Urinary bladder (tissue), 4 donors: ENCODE results near the gene CIROP. TPM values are rescaled to one million over a fixed set of nuclear protein-coding genes. Genes with fewer than 3 reads are reported as not detected.
A peak's percentile ranks its signal among the peaks of the same experiment; 100 is the strongest.

Experiments
- DNase-seq: peaks from one replicate; pipeline ENCODE4 v3.0.0-alpha.2; 2015; ENCODE audit errors: extremely low spot score
- H3K27ac ChIP-seq: one replicate; pipeline ENCODE4 v1.5.1; 2013; ENCODE audit warnings: low read depth, mild to moderate bottlenecking, moderate library complexity
- H3K36me3 ChIP-seq: one replicate; pipeline ENCODE4 v1.6.1; 2013; ENCODE audit warnings: mild to moderate bottlenecking, moderate library complexity; ENCODE audit not compliant: insufficient read depth
- H3K4me1 ChIP-seq: one replicate; pipeline ENCODE4 v1.6.1; 2013; ENCODE audit warnings: mild to moderate bottlenecking, moderate library complexity; ENCODE audit not compliant: insufficient read depth
- H3K4me3 ChIP-seq: one replicate; pipeline ENCODE4 v1.5.1; 2013; ENCODE audit warnings: low read depth, low read length
- WGBS: extraction: QIAGEN DNeasy Blood & Tissue Kit; methylation state at CpG from one replicate; pipeline ENCODE4 v1.1.7; 2013; 5-methylcytosine and 5-hydroxymethylcytosine counted together
- polyA plus RNA-seq: library from polyadenylated mRNA; stranded (reverse); fragments of 200-250 nt; gene quantifications from one replicate; pipeline ENCODE4 v1.2.3, GENCODE V29; 2013
- total RNA-seq: library from RNA; depleted of rRNA; stranded (reverse); fragments of >200 nt; gene quantifications from one replicate; pipeline ENCODE4 v1.2.3, GENCODE V29; 2014
- donor health status: healthy with polysubstance abuse.
- donor health status: healthy.

CIROP gene
- total and polyA plus RNA-seq, 2 donors: not detected

DNA sequence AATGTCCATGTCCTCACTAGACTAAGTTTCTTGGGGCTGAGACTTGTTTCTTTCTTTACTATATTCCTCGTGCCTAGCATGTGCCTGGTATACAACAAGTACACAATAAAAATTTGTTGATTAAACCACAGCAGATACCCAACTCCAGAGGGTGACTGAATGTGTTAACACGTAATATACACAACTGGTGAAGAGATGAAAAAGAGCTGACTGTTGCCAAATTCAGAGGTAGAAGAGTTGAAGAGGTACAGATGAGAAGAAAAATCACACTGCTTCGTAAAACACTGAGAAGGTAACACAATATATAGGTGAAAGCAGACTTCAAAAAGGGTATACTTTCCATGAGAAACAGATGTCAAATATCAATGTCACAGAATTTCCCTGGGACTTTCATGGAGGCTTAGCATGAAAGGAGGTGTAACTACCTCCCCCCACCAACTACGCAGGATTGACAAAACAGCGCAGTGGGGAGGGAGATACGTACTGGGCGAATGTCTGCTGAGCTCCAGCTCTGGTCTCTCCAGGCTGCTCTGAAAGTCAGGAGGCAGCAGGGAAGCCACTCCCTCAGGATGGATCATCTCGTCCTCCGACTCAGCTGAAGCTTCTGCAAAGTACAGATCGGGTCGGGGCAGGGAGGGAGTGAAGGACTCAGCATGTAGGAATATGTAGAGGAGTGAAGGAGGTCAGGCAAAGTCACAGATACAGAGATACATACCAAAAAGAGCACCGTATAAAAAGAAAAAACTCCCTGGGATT is 15.1 kb downstream of the CIROP start:
- WGBS: 89% methylated on average over 12 of the region's 12 CpGs
- Histone ChIP-seq H3K4me1 (no peaks in the 10 kb centered on the region), H3K4me3 (no peak overlapping the region), H3K27ac (no peak overlapping the region), H3K36me3 (peaks cover 10% of the 10 kb centered on the region)
- DNase-seq: no peak

DNA sequence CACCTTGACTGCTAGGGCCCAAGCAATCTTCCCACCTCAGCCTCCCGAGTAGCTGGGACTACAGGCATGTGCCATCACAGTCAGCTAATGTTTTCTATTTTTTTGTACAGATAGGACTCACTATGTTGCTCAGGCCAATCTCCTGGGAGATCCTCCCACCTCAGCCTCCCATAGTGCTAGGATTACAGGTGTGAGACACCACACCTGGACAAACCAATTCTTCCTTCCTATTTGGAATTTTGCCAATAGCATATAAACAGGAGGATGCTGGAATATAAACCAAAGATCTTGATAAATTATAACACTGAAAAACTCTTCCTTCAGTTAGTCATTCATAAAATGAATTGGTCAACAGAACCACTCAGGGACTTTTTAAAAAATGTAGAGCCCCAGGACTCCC is 18.2 kb downstream of the CIROP start:
- WGBS: 79% methylated on average over 1 of the region's 1 CpG
- no peak for DNase-seq
- Histone ChIP-seq H3K4me1 (no peaks in the 10 kb centered on the region), H3K4me3 (no peak overlapping the region), H3K36me3 (peaks cover 13% of the 10 kb centered on the region), H3K27ac (no peak overlapping the region)

DNA sequence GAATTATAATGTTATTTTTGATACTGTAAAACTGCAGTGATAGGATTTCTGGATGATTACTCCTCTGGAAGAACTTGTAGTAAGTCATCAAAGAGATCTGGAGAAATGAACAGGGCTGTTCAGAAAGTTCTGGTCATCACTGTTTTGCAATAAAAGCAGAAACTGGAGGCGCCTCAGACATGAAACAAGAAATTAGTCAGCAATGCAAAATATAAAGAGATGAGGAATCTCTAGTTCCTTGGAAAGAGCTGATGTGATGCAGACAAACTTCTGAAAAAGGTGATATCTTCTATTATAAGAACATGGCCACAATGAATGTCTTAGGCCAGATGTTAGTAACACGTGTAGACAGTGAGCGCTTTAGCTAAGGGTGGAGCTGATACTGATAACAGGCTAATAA is 19.3 kb downstream of the CIROP start:
- no peak for DNase-seq
- WGBS: 70% methylated on average over 3 of the region's 3 CpGs
- Histone ChIP-seq H3K4me3 (no peak overlapping the region), H3K4me1 (no peaks in the 10 kb centered on the region), H3K36me3 (peaks cover 17% of the 10 kb centered on the region), H3K27ac (no peak overlapping the region)

DNA sequence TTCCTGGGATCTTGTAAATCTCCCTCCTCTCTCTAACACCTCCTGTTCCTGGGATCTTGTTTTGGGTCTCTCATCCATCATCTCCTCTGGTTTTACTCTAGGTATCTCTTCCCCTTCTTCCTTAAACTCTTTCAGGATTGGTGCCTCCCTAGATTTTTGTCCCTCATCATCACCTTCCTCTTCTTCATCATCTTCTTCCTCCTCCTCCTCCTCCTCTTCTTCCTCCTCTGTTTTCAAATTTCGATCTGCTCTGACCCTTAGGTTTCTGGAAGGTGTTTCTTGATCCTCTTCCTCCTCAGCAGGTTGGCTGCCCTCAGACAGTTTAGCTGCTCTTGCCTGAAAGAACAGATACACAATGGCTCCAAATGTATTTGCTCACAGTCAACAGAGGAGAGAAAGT is 24.3 kb downstream of the CIROP start:
- no peak for DNase-seq
- no peak overlapping the region for H3K4me3 ChIP-seq
- H3K27ac ChIP-seq: no peak overlapping the region
- H3K4me1 ChIP-seq: no peaks in the 10 kb centered on the region
- peaks cover 15% of the 10 kb centered on the region for H3K36me3 ChIP-seq
- 75% methylated on average over 1 of the region's 1 CpG for WGBS

DNA sequence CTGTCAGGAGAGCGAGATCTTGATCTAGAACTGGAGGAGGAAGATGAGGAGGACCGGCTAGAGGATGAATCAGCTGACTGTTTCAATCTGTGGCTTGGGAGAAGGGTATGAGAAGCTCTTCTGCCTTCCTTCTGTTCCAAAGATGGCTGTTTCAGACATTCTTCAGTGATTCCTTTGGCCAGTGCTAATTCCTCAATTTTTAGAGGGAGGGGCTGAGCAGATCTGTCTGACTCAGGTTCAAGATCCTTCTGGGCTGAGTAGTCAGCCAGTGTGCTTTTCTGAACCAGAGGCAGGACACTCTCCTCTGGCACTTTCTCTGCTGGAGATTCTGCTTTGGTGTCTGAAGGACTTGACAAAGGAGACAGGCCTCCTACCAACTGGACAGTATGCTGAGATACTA is 25.1 kb downstream of the CIROP start:
- DNase-seq: no peak
- Histone ChIP-seq H3K27ac (peak overlapping the region; percentile 18), H3K36me3 (peaks cover 11% of the 10 kb centered on the region), H3K4me3 (no peak overlapping the region), H3K4me1 (no peaks in the 10 kb centered on the region)
- 82% methylated on average over 2 of the region's 2 CpGs for WGBS

DNA sequence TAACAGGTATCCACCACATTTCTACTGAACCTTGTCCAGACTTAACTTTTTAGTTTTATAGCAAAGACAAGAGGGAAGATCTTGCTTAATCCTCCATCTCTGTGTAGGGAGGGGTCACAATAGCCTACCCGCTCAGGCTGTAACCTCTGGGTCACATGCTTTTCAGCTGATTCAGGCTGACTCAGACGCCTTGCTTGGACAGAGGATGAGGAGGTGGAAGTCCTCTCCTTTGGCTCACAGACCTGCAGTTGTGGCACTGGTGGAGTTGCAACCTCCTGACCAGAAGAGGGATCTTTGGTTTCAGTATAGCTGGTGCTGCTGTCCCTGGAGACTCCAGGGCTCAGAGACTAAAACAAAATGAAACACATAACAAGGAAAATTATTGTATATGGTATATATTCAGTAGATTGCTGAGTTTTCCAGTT is 26.1 kb downstream of the CIROP start:
- Histone ChIP-seq H3K4me3 (no peak overlapping the region), H3K36me3 (peaks cover 11% of the 10 kb centered on the region), H3K27ac (no peak overlapping the region), H3K4me1 (no peaks in the 10 kb centered on the region)
- 18% methylated on average over 2 of the region's 2 CpGs for WGBS
- no peak for DNase-seq

DNA sequence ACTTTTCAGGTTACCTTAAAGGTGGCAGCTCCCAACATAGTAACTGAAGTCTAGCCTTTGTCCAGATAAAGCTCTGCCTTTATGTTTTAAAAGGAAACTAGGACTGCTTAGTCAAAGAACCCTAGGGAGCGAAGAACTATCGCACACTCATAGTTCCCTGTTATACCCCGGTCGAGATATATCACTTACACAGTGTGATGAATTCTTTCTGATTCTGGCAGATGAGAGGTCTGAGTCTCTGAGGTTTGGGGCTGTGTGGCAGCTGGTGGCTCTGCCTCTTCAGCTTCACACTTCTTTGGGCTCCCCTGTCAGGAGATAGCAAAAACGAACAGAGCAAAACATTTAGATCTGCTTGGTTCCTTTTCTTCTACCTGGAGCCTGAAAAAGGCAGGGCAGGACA is 26.8 kb downstream of the CIROP start:
- H3K4me1 ChIP-seq: no peaks in the 10 kb centered on the region
- peaks cover 11% of the 10 kb centered on the region for H3K36me3 ChIP-seq
- H3K27ac ChIP-seq: no peak overlapping the region
- H3K4me3 ChIP-seq: no peak overlapping the region
- WGBS: 89% methylated on average over 5 of the region's 5 CpGs
- DNase-seq: no peak

GRCh38 chr14:23076785-23077408 is 27.9 kb downstream of the CIROP start:
- H3K4me1 ChIP-seq: no peaks in the 10 kb centered on the region

GRCh38 chr14:23074906-23075305 is 29.9 kb downstream of the CIROP start:
- peaks cover 8% of the 10 kb centered on the region for H3K36me3 ChIP-seq
- WGBS: 93% methylated on average over 1 of the region's 1 CpG
- no peaks in the 10 kb centered on the region for H3K4me1 ChIP-seq

More at GRCh38 chr14:23076785-23077408, 27.9 kb downstream of the CIROP start:
- no peak overlapping the region for H3K4me3 ChIP-seq
- DNase-seq: no peak
- H3K36me3 ChIP-seq: peaks cover 11% of the 10 kb centered on the region
- H3K27ac ChIP-seq: no peak overlapping the region
- WGBS: 67% methylated on average over 5 of the region's 5 CpGs

DNA sequence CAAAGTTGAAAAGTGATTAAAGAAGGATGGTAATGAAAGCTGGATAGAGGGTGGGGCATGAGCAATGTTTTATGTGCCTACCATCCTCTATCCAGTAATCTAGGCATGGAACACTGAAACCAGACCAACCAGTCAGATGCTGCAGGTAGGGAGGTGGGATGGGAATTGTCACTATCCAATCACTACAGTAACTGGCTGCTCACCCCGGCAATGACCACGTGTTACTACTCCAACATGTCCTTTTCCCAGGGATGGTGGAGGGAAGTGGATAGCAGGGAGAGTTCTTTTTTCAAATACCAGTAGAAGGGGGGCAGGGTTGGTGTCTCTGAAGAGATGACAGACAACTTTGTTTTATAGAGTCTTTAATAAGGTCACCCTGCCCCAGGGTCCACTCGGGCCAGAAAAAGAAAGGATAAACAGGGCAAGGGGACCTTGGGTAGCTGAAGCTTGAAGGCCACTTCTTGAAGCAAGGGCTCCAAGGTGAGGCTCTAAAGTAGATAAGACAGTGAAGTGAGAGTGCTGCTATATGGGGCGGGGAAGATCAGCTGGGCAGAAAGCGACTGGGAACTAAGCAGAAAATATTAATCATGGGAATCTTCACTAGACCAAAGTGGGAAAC is 32.8 kb downstream of the CIROP start:
- Histone ChIP-seq H3K36me3 (peaks cover 6% of the 10 kb centered on the region), H3K4me1 (no peaks in the 10 kb centered on the region), H3K27ac (peak overlapping the region; percentile 76), H3K4me3 (peak overlapping the region; percentile 52)
- WGBS: 34% methylated on average over 5 of the region's 5 CpGs
- no peak for DNase-seq

More at GRCh38 chr14:23074906-23075305, 29.9 kb downstream of the CIROP start:
- Histone ChIP-seq H3K4me3 (no peak overlapping the region), H3K27ac (no peak overlapping the region)
- no peak for DNase-seq

- H3K4me1 ChIP-seq: no peaks in the 10 kb centered on the region
- WGBS: 1% methylated on average over 14 of the region's 14 CpGs
- H3K4me3 ChIP-seq: peak overlapping the region; percentile 52
- DNase-seq: peak; percentile 87
- peak overlapping the region; percentile 82 for H3K27ac ChIP-seq
- peaks cover 5% of the 10 kb centered on the region for H3K36me3 ChIP-seq
Observed at GRCh38 chr14:23071244-23071920, 33.4 kb downstream of the CIROP start.

DNA sequence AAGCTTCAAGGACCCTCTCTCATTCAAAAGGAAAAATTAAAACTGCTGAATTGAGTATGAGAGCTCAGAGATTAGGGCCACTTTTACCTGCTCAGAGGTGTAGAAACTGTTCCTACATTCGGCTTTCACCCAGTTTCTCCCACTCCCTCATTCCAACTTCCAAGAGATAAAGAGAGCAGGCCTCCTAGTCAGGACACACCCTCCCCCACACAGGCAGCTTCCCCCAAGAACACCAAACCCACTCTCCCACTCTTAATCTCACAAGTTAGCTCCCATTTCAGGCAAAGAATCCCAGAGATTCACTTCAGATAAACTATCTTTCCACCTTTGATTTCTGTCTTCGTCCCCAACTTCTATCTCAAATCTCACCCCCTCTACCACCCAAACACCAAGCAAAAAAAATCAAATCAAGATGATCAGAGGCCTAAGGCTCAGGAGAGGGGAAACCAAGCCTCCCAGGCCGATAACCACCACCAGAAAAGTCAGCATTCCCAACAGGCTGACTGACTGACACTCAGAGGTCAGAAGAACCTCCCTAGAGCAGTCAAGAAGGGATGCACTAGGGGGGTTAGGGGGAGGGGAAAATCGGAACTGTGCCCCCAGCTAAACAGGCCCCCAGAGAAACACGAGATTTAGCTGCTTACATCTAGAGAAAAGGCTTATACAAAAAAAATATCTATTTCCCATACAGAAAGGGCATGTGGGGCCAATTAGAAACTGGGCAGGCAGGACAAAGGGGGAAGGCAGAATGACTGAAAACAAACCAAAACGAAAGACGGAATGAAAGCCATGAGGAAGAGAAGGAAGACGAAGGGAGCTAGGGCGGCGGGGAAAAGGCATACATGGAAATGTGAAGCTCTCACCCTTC is 34.3 kb downstream of the CIROP start:
- Histone ChIP-seq H3K36me3 (peaks cover 5% of the 10 kb centered on the region), H3K27ac (no peak overlapping the region), H3K4me3 (peak overlapping the region; percentile 52), H3K4me1 (no peaks in the 10 kb centered on the region)
- no peak for DNase-seq
- WGBS: 10% methylated on average over 10 of the region's 10 CpGs

GRCh38 chr14:23069413-23069806 is 35.4 kb downstream of the CIROP start:
- 88% methylated on average over 4 of the region's 4 CpGs for WGBS
- Histone ChIP-seq H3K36me3 (peaks cover 5% of the 10 kb centered on the region), H3K27ac (no peak overlapping the region), H3K4me3 (no peak overlapping the region), H3K4me1 (no peaks in the 10 kb centered on the region)
- no peak for DNase-seq
